Fibroblast of pulmonary artery (primary cell): ENCODE data around the gene SNTB2.
A peak's percentile ranks its signal among the peaks of the same experiment; 100 is the strongest.

ENCODE experiments used
- DNase-seq: peaks from one replicate; pipeline ENCODE4 v3.0.0-alpha.2; 2010; ENCODE audit warnings: low read depth
- H3K4me3 ChIP-seq: replicated peaks from 2 replicates; pipeline ENCODE4 v1.5.1; 2011; ENCODE audit warnings: low read depth, mild to moderate bottlenecking, control low read depth, low read length, moderate library complexity
- TF ChIP-seq, protein P1 (sequence below): IDR thresholded peaks from 2 replicates; pipeline ENCODE4 v1.5.1; 2011; ENCODE audit warnings: mild to moderate bottlenecking, control low read depth, low read length, inconsistent platforms; ENCODE audit errors: missing control alignments

Gene SNTB2

DNA sequence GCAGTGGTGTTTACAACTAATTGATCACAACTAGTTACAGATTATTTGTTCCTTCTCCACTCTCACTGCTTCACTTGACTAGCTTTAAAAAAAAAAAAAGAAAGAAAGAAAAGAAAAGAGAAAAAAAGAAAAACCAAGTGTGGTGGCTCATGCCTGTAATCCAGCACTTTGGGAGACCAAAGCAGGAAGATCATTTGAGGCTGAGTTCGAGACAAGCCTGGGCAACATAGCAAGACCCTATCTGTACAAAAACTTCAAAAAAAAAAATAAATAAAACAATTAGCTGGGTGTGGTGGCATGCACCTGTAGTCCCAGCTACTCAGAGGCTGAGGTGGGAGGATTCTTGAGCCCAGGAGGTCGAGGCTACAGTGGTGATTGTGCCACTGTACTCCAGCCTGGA, 4.2 kb downstream of the SNTB2 start:
- TF ChIP-seq, protein P1, sequence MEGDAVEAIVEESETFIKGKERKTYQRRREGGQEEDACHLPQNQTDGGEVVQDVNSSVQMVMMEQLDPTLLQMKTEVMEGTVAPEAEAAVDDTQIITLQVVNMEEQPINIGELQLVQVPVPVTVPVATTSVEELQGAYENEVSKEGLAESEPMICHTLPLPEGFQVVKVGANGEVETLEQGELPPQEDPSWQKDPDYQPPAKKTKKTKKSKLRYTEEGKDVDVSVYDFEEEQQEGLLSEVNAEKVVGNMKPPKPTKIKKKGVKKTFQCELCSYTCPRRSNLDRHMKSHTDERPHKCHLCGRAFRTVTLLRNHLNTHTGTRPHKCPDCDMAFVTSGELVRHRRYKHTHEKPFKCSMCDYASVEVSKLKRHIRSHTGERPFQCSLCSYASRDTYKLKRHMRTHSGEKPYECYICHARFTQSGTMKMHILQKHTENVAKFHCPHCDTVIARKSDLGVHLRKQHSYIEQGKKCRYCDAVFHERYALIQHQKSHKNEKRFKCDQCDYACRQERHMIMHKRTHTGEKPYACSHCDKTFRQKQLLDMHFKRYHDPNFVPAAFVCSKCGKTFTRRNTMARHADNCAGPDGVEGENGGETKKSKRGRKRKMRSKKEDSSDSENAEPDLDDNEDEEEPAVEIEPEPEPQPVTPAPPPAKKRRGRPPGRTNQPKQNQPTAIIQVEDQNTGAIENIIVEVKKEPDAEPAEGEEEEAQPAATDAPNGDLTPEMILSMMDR = no peak
- H3K4me3 ChIP-seq = no peak overlapping the region
- DNase-seq = no peak

DNA sequence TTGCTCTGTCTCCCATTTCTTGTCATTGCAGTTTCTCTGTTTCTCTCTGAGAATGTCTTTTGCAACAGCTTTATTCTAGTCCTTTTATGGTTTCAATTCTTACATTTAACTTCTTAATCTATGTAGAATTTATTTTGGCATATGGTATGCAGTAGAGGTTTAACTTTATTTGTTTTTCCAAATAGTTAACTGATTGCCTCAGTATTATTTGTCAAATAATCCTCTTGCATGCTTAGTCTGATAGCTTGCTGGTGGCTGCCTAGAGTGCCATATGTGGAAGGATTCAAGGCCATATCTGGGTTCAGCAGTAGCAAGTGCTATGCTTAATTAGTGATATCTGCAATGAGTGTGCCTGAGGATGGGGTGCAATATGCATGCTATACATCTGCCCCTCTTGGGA, 6.9 kb downstream of the SNTB2 start:
- TF ChIP-seq, protein P1 = no peak
- DNase-seq = no peak
- H3K4me3 ChIP-seq = no peak overlapping the region

DNA sequence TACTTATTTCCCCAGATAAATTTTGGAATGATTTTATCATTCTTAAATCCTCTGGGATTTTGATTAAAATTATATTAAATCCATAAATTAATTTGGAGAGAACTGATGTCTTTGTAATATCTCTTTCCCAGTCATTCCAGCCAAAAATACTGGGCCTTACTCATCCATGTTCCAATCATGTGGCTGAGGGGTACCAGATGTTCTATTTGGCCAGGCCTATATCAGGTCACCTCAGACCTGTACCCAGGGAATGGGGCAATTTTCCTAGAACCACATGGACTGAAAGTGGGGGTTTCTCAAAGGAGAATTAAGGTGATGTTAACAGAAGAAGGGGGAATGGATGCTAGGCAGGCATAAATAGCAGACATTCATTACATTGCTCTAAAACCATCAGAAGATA, 7.5 kb downstream of the SNTB2 start:
- TF ChIP-seq, protein P1 = no peak
- no peak for DNase-seq
- no peak overlapping the region for H3K4me3 ChIP-seq

DNA sequence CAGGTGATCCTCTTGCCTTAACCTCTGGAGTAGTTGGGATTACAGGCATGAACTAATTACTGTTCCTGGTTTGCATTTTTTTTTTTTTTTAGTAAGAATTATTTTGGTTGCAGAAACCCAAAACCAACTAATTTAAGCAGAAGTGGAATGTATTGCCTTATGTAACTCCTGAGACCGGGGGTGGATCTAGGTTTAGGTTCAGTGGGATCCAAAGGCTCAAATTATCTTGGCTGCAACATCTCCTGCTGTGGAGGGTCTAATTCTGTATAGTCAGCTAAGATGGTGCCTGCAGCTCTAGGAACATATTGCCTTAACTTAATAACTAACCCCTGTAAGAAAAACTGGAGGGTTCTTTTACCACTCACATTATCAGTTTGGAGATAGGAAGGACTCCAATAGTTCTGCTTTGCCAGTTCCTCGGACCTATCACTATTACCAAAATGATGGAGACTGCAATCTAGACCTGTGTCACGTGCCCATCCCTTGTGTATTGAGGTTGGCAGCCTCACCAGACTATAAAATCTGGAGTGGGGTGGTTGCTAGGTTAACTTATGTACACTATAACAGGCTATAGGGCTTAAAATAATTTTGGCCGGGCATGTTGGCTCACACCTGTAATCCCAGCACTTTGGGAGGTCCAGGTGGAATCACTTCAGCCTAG, 8.5 kb downstream of the SNTB2 start:
- TF ChIP-seq, protein P1 = no peak
- no peak for DNase-seq
- H3K4me3 ChIP-seq = no peak overlapping the region

DNA sequence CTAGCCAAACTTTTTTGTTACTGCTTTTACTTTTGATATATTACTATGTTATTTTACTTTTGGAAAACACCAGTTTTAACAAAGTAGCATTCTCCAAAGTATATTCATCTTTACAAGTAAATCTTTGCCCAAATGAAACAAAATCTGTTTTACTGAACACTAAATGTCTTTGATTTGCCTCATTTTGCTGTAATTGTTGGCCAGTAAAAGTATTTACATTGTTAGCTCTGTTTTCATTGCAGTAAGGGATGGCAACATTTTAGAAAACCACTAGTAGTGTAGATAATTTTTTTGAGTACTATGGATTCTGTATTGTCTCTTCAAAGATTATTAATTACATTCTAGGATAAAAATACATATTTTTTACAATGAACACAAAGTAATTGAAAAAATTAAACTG, 10.6 kb downstream of the SNTB2 start:
- no peak for DNase-seq
- TF ChIP-seq, protein P1 = no peak
- H3K4me3 ChIP-seq = no peak overlapping the region

DNA sequence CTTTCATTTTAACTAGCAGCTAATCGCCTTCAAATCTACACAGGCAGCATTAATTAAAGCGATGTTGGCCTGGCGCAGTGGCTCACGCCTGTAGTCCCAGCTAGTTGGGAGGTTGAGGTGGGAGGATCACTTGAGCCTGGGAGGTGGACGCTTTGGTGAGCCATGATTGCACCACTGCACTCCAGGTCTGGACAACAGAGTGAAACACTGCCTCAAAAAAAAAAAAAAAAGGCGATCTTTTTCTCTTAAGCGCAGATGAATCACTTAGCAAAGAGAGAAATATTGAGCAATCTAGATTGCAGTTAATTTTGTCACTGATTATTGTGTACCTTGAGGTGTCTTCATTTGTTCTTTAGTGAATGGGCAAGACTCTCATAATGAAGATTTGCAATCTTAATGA, 12.4 kb downstream of the SNTB2 start:
- no peak overlapping the region for H3K4me3 ChIP-seq
- TF ChIP-seq, protein P1 = no peak
- DNase-seq = peak; percentile 68

DNA sequence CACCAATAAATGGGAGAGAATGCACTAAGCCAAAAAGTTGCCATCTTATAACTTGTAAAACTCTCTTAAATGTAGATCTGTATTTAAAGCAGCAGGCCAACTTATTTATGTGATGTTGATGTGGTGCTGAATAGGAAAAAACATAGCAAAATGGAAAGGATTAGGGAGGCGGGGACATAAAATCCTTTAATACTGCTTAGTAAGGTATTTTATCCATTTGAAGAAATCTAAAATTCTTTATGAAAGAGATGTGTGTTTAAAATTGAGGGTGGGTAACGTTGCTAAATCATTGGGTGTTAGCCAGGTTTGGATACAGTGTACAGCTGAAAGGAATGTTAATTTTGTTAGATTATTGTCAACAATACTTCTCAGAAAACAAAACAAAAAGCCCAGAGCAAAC, 14.3 kb downstream of the SNTB2 start:
- TF ChIP-seq, protein P1 = no peak
- H3K4me3 ChIP-seq = no peak overlapping the region

More for the DNA sequence above, 14.3 kb downstream of the SNTB2 start:
- DNase-seq = no peak
